ENCODE data around the gene RPL13.

GRCh38 chr16:89564476-89565255 is 4.2 kb downstream of the RPL13 start:
- no peak for TF ChIP-seq POLR2A (IDR thresholded peaks at IDR 0.05)
- no peak for TF ChIP-seq CTCF (IDR thresholded peaks at IDR 0.05)

Data from esophagus squamous epithelium (tissue), 4 donors.